Loucy (cell line): Measurements from ENCODE around the gene SLC6A9.

Experiments used
- H2AFZ ChIP-seq: fragments of 200-600 bp; sonication (generic); 2 replicates; pipeline ENCODE4 v1.6.0; 2016; ENCODE audit warnings: antibody characterized with exemption, mild to moderate bottlenecking, low read length, moderate library complexity
- H3F3A ChIP-seq: fragments of 200-600 bp; 2 replicates; pipeline ENCODE4 v1.6.0; 2016; ENCODE audit warnings: antibody characterized with exemption, low read depth, mild to moderate bottlenecking
- H3K27me3 ChIP-seq: fragments of 200-600 bp; sonication (generic); 2 replicates; pipeline ENCODE4 v1.6.1; 2014; ENCODE audit warnings: low read length, mild to moderate bottlenecking; ENCODE audit not compliant: insufficient read depth, poor library complexity, severe bottlenecking
- H3K36me3 ChIP-seq: fragments of 200-600 bp; sonication (generic); 2 replicates; pipeline ENCODE4 v1.6.1; 2016; ENCODE audit warnings: low read length; ENCODE audit not compliant: insufficient read depth
- H3K4me1 ChIP-seq: fragments of 200-600 bp; sonication (generic); 2 replicates; pipeline ENCODE4 v1.5.1; 2014; ENCODE audit warnings: low read length, mild to moderate bottlenecking; ENCODE audit not compliant: insufficient read depth, poor library complexity, severe bottlenecking
- H3K4me2 ChIP-seq: fragments of 200-600 bp; sonication (generic); 2 replicates; pipeline ENCODE4 v1.6.0; 2014; ENCODE audit warnings: antibody characterized with exemption, low read length, low read depth, mild to moderate bottlenecking; ENCODE audit not compliant: poor library complexity, severe bottlenecking
- H3K4me3 ChIP-seq: fragments of 200-600 bp; sonication (generic); 2 replicates; pipeline ENCODE4 v1.5.1; 2014; ENCODE audit warnings: low read length, mild to moderate bottlenecking, mixed read lengths; ENCODE audit not compliant: poor library complexity, severe bottlenecking
- H3K79me2 ChIP-seq: fragments of 200-600 bp; sonication (generic); 2 replicates; pipeline ENCODE4 v1.6.1; 2014; ENCODE audit warnings: low read length; ENCODE audit not compliant: insufficient read depth
- H3K9ac ChIP-seq: fragments of 200-600 bp; sonication (generic); 2 replicates; pipeline ENCODE4 v1.6.0; 2014; ENCODE audit warnings: mild to moderate bottlenecking, low read depth, low read length, moderate library complexity; ENCODE audit not compliant: poor library complexity, severe bottlenecking
- H3K9me2 ChIP-seq: fragments of 200-600 bp; sonication (generic); replicated peaks from 2 replicates; pipeline ENCODE4 v1.6.1; 2016; ENCODE audit warnings: low read depth, low read length, mixed read lengths
- H3K9me3 ChIP-seq: fragments of 200-600 bp; sonication (generic); 2 replicates; pipeline ENCODE4 v1.6.1; 2014; ENCODE audit warnings: mild to moderate bottlenecking, antibody characterized with exemption, low read length, low read depth; ENCODE audit not compliant: insufficient read depth
- H4K20me1 ChIP-seq: fragments of 200-600 bp; sonication (generic); 2 replicates; pipeline ENCODE4 v1.6.0; 2014; ENCODE audit warnings: antibody characterized with exemption, low read length, mild to moderate bottlenecking; ENCODE audit not compliant: insufficient read depth, poor library complexity, severe bottlenecking
- EZH2phosphoT487 ChIP-seq: fragments of 200-600 bp; IDR thresholded peaks from 2 replicates; pipeline ENCODE4 v1.6.1; 2018; ENCODE audit warnings: antibody characterized with exemption, mild to moderate bottlenecking, moderate library complexity, borderline replicate concordance
- TF ChIP-seq, protein P1 (sequence below): fragments of 200-600 bp; sonication (generic); conservative IDR thresholded peaks from 2 replicates; pipeline ENCODE4 v1.5.1; 2014; ENCODE audit warnings: mild to moderate bottlenecking, antibody characterized with exemption, low read length

The SLC6A9 gene

DNA sequence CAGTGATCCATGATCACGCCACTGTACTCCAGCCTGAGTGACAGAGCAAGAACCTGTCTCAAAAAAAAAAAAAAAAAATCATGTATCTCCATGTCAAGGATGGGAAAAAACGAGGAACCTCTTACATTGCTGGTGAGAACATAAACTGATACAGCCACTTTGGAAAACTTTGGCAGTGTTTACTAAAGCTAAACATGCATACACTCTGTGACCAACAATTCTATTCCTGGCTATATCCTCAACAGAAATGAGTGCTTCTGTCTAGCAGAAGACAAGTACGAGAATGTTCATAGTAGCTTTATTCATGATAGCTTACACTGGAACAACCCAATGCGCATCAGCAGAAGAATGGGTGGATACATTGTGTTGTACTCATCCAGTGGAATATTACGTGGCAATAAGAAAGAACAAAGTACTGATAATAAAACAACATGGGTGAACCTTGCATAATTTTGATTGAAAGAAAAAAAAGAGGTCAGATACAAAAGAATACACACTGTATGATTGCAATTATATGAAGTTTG is 31.5 kb upstream of the SLC6A9 start:
- Histone ChIP-seq H3K9me3 (no peaks in the 10 kb centered on the region), H3K4me1 (peaks cover 6% of the 10 kb centered on the region), H4K20me1 (no peaks in the 10 kb centered on the region), H3K9ac (no peak overlapping the region), H3K36me3 (no peaks in the 10 kb centered on the region), H2AFZ (no peak overlapping the region), H3K27me3 (no peaks in the 10 kb centered on the region), H3K9me2 (no peaks in the 10 kb centered on the region), H3K79me2 (no peaks in the 10 kb centered on the region), H3F3A (0 out of 2 replicates have a peak, but pooled peaks cover 3% of the 10 kb centered on the region), H3K4me2 (no peak overlapping the region), H3K4me3 (no peak overlapping the region)
- TF ChIP-seq, protein P1, sequence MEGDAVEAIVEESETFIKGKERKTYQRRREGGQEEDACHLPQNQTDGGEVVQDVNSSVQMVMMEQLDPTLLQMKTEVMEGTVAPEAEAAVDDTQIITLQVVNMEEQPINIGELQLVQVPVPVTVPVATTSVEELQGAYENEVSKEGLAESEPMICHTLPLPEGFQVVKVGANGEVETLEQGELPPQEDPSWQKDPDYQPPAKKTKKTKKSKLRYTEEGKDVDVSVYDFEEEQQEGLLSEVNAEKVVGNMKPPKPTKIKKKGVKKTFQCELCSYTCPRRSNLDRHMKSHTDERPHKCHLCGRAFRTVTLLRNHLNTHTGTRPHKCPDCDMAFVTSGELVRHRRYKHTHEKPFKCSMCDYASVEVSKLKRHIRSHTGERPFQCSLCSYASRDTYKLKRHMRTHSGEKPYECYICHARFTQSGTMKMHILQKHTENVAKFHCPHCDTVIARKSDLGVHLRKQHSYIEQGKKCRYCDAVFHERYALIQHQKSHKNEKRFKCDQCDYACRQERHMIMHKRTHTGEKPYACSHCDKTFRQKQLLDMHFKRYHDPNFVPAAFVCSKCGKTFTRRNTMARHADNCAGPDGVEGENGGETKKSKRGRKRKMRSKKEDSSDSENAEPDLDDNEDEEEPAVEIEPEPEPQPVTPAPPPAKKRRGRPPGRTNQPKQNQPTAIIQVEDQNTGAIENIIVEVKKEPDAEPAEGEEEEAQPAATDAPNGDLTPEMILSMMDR: no peak
- no peak for TF ChIP-seq EZH2phosphoT487

DNA sequence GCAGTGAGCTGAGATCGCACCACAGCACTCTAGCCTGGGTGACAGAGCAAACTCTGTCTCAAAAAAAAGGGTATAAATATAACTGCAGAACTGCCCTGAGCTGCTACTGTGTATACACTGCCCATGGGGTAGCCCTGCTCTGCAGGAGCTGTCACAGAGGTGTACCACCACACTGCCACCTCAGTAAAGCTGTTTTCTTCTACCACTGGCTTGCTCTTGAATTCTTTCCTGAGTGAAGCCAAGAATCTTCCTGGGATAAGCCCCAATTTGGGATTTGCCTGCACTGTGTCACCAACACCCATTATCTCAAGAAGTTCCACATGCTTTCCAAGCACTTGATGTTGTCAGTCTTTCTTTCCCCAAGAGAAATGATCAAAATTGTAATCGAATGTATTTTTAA is 30.6 kb upstream of the SLC6A9 start:
- Histone ChIP-seq H4K20me1 (no peaks in the 10 kb centered on the region), H3K9me2 (no peaks in the 10 kb centered on the region), H3K4me1 (no peaks in the 10 kb centered on the region), H3F3A (no peaks in the 10 kb centered on the region), H3K9ac (no peak overlapping the region), H3K9me3 (no peaks in the 10 kb centered on the region), H3K27me3 (no peaks in the 10 kb centered on the region), H3K79me2 (no peaks in the 10 kb centered on the region), H2AFZ (no peak overlapping the region), H3K4me2 (no peak overlapping the region), H3K36me3 (no peaks in the 10 kb centered on the region), H3K4me3 (no peak overlapping the region)
- TF ChIP-seq, protein P1: no peak
- no peak for TF ChIP-seq EZH2phosphoT487

DNA sequence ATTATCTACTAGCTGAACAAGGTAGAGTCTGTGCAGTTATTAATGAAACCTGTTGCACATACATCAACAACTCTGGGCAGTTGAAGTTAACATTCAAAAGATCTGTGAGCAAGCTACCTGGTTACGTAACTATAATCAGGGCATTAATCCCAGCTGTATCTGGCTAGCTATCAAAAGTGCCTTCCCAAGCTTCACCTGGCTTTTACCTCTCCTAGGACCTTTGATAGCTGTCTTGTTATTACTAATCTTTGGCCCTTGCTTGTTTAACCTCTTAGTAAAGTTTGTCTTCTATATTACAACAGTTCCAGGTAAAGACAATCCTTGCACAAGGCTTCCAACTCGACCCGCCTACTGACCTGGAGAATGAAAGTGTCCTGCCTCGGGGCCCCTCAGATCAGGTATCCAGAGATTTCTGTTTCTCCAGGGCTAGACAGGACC is 29.6 kb upstream of the SLC6A9 start:
- H3K36me3 ChIP-seq: no peaks in the 10 kb centered on the region
- no peaks in the 10 kb centered on the region for H3K9me3 ChIP-seq
- H3K4me2 ChIP-seq: no peak overlapping the region
- H4K20me1 ChIP-seq: no peaks in the 10 kb centered on the region
- no peaks in the 10 kb centered on the region for H3K27me3 ChIP-seq
- TF ChIP-seq EZH2phosphoT487: no peak
- TF ChIP-seq, protein P1: no peak
- H3F3A ChIP-seq: no peaks in the 10 kb centered on the region
- no peaks in the 10 kb centered on the region for H3K9me2 ChIP-seq
- H3K4me3 ChIP-seq: no peak overlapping the region
- no peaks in the 10 kb centered on the region for H3K4me1 ChIP-seq
- H3K79me2 ChIP-seq: no peaks in the 10 kb centered on the region
- no peak overlapping the region for H3K9ac ChIP-seq
- H2AFZ ChIP-seq: no peak overlapping the region
